Activated naive CD4-positive, alpha-beta T cell treated with anti-CD3 and anti-CD28 coated beads for 36 hours (primary cell): ENCODE data around the gene TTLL11. TPM values are rescaled to one million over a fixed set of nuclear protein-coding genes. Genes with fewer than 3 reads are reported as not detected.
"Not testable (repeated sequence)": the region's sequence is repeated elsewhere in the genome, so short reads cannot be mapped to it uniquely, and the experiment has no call there.

Source experiments
- CTCF ChIA-PET: fragments of 350-600 bp; sonication (Branson Sonifier 250); formaldehyde crosslinking; loops from one replicate; lab custom pipeline; 2021; ENCODE audit warnings: antibody characterized with exemption; lab: Charles Lee
- DNase-seq: peaks from one replicate; pipeline ENCODE4 v3.0.0-alpha.2; 2020
- H3K27ac Mint-ChIP-seq: one replicate; pipeline ENCODE4 v1.8.0; 2021; ENCODE audit warnings: mild to moderate bottlenecking, mixed read lengths
- H3K27me3 Mint-ChIP-seq: one replicate; pipeline ENCODE4 v1.8.0; 2021; ENCODE audit warnings: low read depth, mixed read lengths
- H3K36me3 Mint-ChIP-seq: one replicate; pipeline ENCODE4 v1.8.0; 2021; ENCODE audit warnings: low read depth, mixed read lengths
- H3K4me1 Mint-ChIP-seq: one replicate; pipeline ENCODE4 v1.8.0; 2021; ENCODE audit warnings: low read depth, mixed read lengths
- H3K4me3 Mint-ChIP-seq: one replicate; pipeline ENCODE4 v1.8.0; 2021; ENCODE audit warnings: mild to moderate bottlenecking, moderate library complexity, mixed read lengths
- H3K9me3 Mint-ChIP-seq: one replicate; pipeline ENCODE4 v1.8.0; 2021; ENCODE audit warnings: mixed read lengths
- intact Hi-C: fragments of 100-400 bp; cut with micrococcal nuclease; formaldehyde crosslinking; loops from one replicate; pipeline ENCODE4 v1.15.1; 2023
- total RNA-seq, 2 experiments: library from RNA; stranded (reverse); gene quantifications; one replicate each; pipeline ENCODE4 v1.2.3, GENCODE V29; 2021

Gene TTLL11
- total RNA-seq, 2 experiments from 2014 or later: 0.84 to 0.86 TPM

DNA sequence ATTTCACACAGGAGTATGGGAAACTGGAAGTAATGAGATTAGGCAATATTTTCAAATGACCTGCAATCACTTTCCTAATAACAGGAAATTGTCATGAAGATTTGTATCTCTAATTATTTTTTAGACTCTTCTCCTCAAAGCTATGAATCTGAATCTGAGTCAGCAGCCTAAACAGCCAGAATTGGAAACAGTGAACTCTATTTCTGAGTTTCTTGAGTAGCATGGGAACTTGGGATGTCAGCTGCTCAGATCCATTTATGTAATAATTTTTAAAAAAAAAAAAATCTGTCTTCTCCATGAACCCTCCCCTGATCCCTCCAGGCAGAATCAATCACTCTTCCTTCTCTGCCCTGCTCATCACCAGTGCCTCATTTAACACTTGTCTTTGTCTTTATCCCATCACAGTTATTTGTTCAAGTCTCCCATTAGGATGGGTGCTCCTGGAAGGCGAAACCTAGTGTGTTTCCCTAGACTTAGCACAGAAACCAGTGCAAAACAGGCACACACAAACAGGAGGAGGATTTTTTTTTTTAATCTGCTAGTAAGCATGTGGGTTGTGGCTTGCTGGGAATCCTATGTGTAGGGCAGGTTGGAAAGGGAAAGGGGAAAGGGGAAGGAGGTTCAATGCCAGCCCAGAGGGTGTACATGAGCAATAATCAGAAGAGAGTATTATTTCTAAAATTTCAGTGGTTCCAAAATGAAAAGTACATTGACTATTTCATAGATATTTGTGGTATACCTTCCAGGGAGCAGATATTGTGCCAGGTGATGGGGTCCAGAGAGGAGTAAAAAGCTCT lies 186.8 kb downstream of the TTLL11 start:
- H3K27me3 Mint-ChIP-seq: no peaks in the 10 kb centered on the region
- H3K36me3 Mint-ChIP-seq: no peaks in the 10 kb centered on the region
- no peak overlapping the region for H3K27ac Mint-ChIP-seq
- no peak for DNase-seq
- CTCF ChIA-PET: no interaction called here
- H3K4me3 Mint-ChIP-seq: no peak overlapping the region
- no peaks in the 10 kb centered on the region for H3K4me1 Mint-ChIP-seq
- no peaks in the 10 kb centered on the region for H3K9me3 Mint-ChIP-seq
- intact Hi-C loops: no loop called here

DNA sequence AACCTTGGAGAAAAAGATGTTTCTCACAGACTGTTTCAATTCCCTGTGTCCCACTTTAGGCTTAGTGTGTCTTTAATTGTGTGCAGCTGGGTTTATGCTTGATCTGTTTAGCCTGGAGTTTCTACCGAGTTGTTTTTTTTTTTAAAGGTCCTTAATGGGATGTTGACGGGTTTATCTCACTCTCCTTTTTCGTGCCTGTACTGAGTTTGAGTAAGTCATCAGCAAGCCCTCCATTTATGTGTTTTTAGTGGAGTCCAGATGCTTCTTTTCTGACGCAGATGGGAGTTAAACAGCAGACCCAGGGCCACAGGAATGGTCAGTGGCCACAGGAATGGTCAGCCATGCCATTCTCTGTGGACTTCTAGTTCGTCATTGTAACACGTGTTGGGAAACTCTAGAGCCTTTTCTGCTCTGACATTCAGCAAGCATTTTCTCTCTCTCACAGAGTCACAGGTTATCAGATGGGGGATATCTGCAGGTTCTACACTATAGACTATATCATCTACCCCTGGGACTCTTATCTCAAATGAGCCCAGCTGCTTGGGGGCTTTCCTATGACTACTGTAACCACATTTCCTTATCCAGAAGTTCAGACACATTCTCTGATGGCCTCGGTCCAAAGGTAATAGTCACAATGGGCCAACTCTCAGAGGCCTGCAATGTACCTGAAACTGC lies 190.5 kb downstream of the TTLL11 start:
- no peaks in the 10 kb centered on the region for H3K4me1 Mint-ChIP-seq
- H3K4me3 Mint-ChIP-seq: no peak overlapping the region
- no peak overlapping the region for H3K27ac Mint-ChIP-seq
- intact Hi-C loops: no loop called here
- CTCF ChIA-PET: no interaction called here
- H3K36me3 Mint-ChIP-seq: no peaks in the 10 kb centered on the region
- DNase-seq: no peak
- no peaks in the 10 kb centered on the region for H3K27me3 Mint-ChIP-seq
- peaks cover 12% of the 10 kb centered on the region for H3K9me3 Mint-ChIP-seq

DNA sequence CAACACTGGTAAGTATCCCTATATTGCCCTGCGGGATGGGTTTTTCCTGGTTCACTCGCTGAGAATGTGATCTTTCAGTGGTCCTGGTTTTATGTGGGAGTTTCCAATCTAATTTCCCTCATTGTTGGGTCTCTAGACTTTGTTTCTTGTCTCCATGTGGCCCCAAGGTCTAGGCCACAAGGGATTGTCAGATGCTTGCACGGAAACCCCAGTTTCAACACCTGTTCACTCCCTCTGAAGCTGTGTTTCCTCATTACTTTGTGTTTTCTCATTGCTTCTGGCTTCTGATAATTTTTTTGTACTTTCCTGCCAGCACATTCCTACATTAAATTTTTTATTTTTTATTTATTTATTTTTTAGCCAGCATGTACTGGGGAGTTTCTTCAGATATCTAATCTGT lies 191.5 kb downstream of the TTLL11 start:
- H3K36me3 Mint-ChIP-seq: no peaks in the 10 kb centered on the region
- DNase-seq: no peak
- CTCF ChIA-PET: no interaction called here
- H3K4me3 Mint-ChIP-seq: no peak overlapping the region
- H3K27me3 Mint-ChIP-seq: no peaks in the 10 kb centered on the region
- peaks cover 12% of the 10 kb centered on the region for H3K9me3 Mint-ChIP-seq
- H3K27ac Mint-ChIP-seq: no peak overlapping the region
- intact Hi-C loops: no loop called here
- H3K4me1 Mint-ChIP-seq: no peaks in the 10 kb centered on the region

DNA sequence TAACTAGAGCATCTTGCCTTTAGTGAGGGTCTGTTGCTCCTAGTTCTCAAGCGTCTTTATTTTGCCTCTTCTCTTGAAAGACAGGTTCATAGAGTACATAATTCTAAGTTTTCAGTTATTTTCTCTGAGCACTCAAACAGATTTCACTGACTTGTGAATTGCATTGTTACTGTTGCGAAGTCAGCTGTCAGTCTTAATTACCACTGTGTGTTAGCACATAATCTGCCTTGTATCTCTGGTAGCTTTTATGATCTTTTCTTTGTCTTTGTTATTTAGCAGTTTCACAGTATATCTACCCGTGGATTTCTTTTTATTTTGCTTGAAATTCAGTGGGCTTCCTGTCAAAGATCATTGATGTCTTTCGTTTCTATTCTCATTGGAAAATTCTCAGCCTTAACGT lies 192.9 kb downstream of the TTLL11 start:
- no peak overlapping the region for H3K4me3 Mint-ChIP-seq
- peaks cover 12% of the 10 kb centered on the region for H3K9me3 Mint-ChIP-seq
- H3K36me3 Mint-ChIP-seq: no peaks in the 10 kb centered on the region
- intact Hi-C loops: no loop called here
- H3K27me3 Mint-ChIP-seq: no peaks in the 10 kb centered on the region
- H3K4me1 Mint-ChIP-seq: no peaks in the 10 kb centered on the region
- H3K27ac Mint-ChIP-seq: no peak overlapping the region
- CTCF ChIA-PET: no interaction called here
- DNase-seq: no peak

DNA sequence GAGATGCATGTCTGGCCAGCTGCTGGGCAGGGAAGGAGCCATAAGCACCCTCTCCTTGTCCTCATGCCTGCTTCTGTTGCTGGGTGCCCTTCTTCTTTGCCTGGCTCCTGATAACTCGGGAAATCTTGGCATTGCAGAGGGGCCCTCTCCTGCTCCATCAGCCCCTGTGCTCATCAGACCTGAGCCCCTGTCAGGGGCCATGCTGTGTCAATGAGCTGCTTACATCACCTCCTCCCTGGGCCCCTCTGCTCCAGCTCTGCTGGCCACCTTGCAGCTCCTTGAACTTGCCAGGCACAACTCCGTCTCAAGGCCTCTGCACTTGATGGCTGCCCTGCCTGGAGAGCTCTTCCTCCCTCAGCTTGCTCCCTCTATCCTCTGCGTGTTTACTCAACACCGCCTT lies 194.3 kb downstream of the TTLL11 start:
- peaks cover 1% of the 10 kb centered on the region for H3K36me3 Mint-ChIP-seq
- H3K27me3 Mint-ChIP-seq: no peaks in the 10 kb centered on the region
- no peak overlapping the region for H3K27ac Mint-ChIP-seq
- intact Hi-C loops: no loop called here
- H3K4me3 Mint-ChIP-seq: no peak overlapping the region
- CTCF ChIA-PET: no interaction called here
- no peak for DNase-seq
- H3K4me1 Mint-ChIP-seq: no peaks in the 10 kb centered on the region
- H3K9me3 Mint-ChIP-seq: peaks cover 14% of the 10 kb centered on the region

DNA sequence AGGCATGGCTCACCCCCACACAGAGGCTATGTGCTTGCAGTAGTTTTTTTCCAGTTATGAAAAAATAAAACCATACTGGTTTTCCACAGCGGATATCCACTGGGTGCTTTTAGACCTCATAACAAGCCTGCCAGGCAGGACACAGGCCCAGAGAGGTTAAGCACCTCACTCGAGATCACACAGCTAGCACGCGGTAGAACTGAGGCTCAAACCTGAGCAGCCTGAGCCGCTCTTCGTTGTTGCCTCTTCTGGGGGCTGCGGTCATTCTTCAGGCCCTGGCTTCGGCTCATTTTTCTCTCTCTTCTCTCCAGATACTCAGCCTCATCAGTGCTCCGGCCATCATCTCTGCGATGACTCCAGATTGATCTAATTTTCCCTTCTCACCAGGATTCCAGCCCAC lies 196.0 kb downstream of the TTLL11 start:
- intact Hi-C loops: no loop called here
- no peak overlapping the region for H3K4me3 Mint-ChIP-seq
- no peaks in the 10 kb centered on the region for H3K27me3 Mint-ChIP-seq
- no peaks in the 10 kb centered on the region for H3K4me1 Mint-ChIP-seq
- H3K9me3 Mint-ChIP-seq: peaks cover 14% of the 10 kb centered on the region
- H3K36me3 Mint-ChIP-seq: peaks cover 1% of the 10 kb centered on the region
- H3K27ac Mint-ChIP-seq: no peak overlapping the region
- DNase-seq: no peak
- CTCF ChIA-PET: interaction anchor here (0.5 kb wide), 1 partner anchor 354 kb away, joined by 3 read pairs; no protein-coding TSS in a partner anchor

DNA sequence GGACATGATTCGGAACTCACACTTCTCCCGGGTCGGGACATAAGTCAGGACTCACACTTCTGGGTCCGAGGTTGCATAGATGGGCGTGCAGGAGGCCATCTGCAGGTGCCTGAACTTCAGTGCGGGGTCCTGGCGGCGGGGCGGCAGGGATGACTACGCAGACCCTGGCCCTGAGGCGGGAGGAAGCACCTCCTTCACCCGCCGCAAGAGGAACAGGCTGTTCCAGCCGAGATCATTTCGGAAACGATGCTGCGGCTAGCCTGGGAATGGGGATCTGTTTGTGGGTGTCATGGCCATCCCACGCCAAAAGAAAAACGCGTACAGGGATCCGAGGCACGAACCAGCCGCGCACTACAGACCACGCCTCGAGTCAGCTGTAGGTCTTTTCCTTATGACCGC lies 196.6 kb downstream of the TTLL11 start:
- peaks cover 14% of the 10 kb centered on the region for H3K9me3 Mint-ChIP-seq
- no peaks in the 10 kb centered on the region for H3K27me3 Mint-ChIP-seq
- H3K36me3 Mint-ChIP-seq: peaks cover 1% of the 10 kb centered on the region
- DNase-seq: no peak
- CTCF ChIA-PET: interaction anchor here (0.5 kb wide), 1 partner anchor 354 kb away, joined by 3 read pairs; no protein-coding TSS in a partner anchor
- no peak overlapping the region for H3K4me3 Mint-ChIP-seq
- intact Hi-C loops: no loop called here
- no peak overlapping the region for H3K27ac Mint-ChIP-seq
- H3K4me1 Mint-ChIP-seq: no peaks in the 10 kb centered on the region

DNA sequence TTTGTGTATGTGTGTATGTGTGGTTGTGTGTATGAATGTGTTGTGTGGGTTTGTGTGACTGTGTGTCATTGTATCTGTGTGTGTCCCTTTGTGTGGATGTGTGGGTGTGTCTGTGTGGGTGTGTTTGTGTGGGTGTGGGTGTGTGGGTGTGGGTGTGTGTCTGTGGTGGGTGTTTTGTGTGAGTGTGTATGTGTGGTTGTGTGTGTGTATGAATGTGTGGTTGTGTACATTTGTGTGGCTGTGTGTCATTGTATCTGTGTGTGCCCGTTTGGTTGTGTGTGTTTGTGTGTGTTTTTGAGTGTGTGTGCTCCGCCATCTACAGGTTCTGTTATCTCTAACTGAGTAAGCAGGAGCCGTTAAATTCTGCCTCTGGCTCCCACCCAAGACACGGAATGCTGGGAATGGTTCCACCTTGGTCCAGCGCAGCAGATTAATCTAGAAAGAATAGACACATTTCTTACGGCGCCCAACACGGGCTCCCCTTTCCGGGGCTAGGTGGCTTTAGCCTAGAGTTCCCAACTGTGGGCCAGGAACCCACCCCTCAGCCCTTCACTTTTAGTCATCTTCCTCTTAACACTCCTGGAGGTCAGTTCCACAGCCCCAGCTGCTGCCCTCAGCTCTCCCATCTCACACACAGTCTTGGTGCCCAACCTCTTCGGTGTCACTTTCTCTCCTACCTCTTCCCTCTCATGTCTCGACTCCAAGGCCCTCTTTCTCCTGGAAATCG lies 197.1 kb downstream of the TTLL11 start:
- no peak for DNase-seq
- Mint-ChIP-seq H3K9me3 (peaks cover 14% of the 10 kb centered on the region), H3K27ac (no peak overlapping the region), H3K36me3 (peaks cover 1% of the 10 kb centered on the region), H3K27me3 (no peaks in the 10 kb centered on the region), H3K4me1 (no peaks in the 10 kb centered on the region), H3K4me3 (no peak overlapping the region)
- intact Hi-C loops: no loop called here
- CTCF ChIA-PET: no interaction called here

DNA sequence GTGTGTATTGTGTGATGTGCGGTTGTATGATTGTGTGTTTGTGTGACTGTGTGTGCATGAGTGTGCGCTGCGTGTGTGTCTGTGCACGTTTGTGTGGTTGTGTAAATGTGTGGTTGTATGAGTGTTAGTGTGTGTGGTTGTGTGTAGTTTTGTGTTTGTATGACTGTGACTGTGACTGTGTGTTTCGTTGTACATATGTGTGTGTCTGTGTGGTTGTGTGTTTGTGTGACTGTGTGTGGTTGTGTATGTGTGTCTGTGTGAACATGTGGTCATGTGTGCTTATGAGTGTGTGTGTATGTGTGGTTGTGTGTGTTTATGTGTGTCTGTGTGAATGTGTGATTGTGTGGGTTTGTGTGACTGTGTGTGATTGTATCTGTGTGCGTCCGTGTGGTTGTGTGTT lies 197.8 kb downstream of the TTLL11 start:
- Mint-ChIP-seq H3K4me1 (no peaks in the 10 kb centered on the region), H3K36me3 (peaks cover 1% of the 10 kb centered on the region), H3K9me3 (peaks cover 8% of the 10 kb centered on the region), H3K27ac (no peak overlapping the region), H3K27me3 (no peaks in the 10 kb centered on the region), H3K4me3 (no peak overlapping the region)
- intact Hi-C loops: no loop called here
- CTCF ChIA-PET: no interaction called here
- DNase-seq: no peak

DNA sequence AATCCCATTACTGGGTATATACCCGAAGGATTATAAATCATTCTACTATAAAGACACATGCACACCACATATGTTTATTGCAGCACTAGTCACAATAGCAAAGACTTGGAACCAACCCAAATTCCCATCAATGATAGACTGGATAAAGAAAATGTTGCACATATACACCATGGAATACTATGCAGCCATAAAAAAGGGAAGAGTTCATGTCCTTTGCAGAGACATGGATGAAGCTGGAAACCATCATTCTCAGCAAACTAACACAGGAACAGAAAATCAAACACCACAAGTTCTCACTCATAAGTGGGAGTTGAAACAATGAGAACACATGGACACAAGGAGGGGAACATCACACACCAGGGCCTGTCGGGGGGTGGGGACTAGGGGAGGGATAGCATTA lies 198.7 kb downstream of the TTLL11 start:
- intact Hi-C loops, H3K27ac Mint-ChIP-seq, H3K36me3 Mint-ChIP-seq, CTCF ChIA-PET, H3K4me3 Mint-ChIP-seq, H3K27me3 Mint-ChIP-seq, DNase-seq, H3K9me3 Mint-ChIP-seq, H3K4me1 Mint-ChIP-seq: not testable (repeated sequence)

DNA sequence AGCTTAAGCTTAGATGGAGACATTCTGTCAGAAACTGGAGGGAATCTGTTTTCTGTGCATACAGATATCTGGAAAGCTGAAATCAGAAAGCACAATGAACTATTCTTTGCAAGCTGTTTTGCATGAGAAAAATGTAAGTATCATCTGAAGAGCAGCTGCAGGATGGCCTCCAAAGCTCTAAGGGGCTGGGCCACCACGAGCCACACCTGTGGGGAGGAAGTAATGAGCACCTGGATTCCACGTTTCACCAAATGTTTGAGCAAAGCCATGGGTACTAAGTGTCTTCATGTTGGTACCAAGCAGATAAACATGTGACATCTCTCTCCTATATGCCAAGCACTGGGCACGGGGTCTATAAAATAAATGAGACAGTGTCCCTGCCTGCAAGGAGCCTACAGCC lies 199.3 kb downstream of the TTLL11 start:
- H3K9me3 Mint-ChIP-seq: peaks cover 2% of the 10 kb centered on the region
- no peaks in the 10 kb centered on the region for H3K27me3 Mint-ChIP-seq
- no peak overlapping the region for H3K27ac Mint-ChIP-seq
- H3K4me1 Mint-ChIP-seq: peaks cover 3% of the 10 kb centered on the region
- CTCF ChIA-PET: no interaction called here
- intact Hi-C loops: no loop called here
- DNase-seq: no peak
- peaks cover 1% of the 10 kb centered on the region for H3K36me3 Mint-ChIP-seq
- H3K4me3 Mint-ChIP-seq: no peak overlapping the region

DNA sequence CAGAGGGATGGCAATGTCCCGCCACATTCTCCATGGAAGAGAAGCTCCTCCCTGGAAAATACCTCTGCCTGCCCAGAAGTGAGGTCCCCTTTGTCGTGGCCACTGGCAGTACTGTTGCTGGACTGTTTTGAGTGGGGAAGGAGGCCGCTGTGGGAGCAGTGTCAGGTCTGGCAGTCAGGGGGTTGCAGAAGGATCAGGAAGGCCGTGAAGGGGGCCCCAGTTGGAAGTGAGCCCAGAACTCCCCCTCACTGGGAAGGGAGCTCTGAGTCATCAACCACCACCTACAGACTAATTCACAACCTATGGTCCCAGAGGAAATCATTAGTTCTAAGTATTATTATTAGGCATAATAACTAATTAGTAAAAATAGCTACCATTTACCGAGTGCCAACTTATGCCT lies 200.4 kb downstream of the TTLL11 start:
- no peak for DNase-seq
- intact Hi-C loops: no loop called here
- Mint-ChIP-seq H3K27me3 (no peaks in the 10 kb centered on the region), H3K4me1 (peaks cover 3% of the 10 kb centered on the region), H3K4me3 (no peak overlapping the region), H3K36me3 (peaks cover 1% of the 10 kb centered on the region), H3K9me3 (peaks cover 2% of the 10 kb centered on the region), H3K27ac (no peak overlapping the region)
- CTCF ChIA-PET: no interaction called here
